HG02973 (cell line): Measurements from ENCODE around the gene PKD1L1.
"Not testable (repeated sequence)": the region's sequence is repeated elsewhere in the genome, so short reads cannot be mapped to it uniquely, and the experiment has no call there.

Source experiments
- ATAC-seq: cut with Tn5 transposase; IDR thresholded peaks from one replicate; pipeline ENCODE4 v1.9.1; 2021; ENCODE audit warnings: moderate library complexity; ENCODE audit not compliant: unreplicated experiment

The PKD1L1 gene, protein sequence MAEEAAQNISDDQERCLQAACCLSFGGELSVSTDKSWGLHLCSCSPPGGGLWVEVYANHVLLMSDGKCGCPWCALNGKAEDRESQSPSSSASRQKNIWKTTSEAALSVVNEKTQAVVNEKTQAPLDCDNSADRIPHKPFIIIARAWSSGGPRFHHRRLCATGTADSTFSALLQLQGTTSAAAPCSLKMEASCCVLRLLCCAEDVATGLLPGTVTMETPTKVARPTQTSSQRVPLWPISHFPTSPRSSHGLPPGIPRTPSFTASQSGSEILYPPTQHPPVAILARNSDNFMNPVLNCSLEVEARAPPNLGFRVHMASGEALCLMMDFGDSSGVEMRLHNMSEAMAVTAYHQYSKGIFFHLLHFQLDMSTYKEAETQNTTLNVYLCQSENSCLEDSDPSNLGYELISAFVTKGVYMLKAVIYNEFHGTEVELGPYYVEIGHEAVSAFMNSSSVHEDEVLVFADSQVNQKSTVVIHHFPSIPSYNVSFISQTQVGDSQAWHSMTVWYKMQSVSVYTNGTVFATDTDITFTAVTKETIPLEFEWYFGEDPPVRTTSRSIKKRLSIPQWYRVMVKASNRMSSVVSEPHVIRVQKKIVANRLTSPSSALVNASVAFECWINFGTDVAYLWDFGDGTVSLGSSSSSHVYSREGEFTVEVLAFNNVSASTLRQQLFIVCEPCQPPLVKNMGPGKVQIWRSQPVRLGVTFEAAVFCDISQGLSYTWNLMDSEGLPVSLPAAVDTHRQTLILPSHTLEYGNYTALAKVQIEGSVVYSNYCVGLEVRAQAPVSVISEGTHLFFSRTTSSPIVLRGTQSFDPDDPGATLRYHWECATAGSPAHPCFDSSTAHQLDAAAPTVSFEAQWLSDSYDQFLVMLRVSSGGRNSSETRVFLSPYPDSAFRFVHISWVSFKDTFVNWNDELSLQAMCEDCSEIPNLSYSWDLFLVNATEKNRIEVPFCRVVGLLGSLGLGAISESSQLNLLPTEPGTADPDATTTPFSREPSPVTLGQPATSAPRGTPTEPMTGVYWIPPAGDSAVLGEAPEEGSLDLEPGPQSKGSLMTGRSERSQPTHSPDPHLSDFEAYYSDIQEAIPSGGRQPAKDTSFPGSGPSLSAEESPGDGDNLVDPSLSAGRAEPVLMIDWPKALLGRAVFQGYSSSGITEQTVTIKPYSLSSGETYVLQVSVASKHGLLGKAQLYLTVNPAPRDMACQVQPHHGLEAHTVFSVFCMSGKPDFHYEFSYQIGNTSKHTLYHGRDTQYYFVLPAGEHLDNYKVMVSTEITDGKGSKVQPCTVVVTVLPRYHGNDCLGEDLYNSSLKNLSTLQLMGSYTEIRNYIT (N-terminal part only)

DNA sequence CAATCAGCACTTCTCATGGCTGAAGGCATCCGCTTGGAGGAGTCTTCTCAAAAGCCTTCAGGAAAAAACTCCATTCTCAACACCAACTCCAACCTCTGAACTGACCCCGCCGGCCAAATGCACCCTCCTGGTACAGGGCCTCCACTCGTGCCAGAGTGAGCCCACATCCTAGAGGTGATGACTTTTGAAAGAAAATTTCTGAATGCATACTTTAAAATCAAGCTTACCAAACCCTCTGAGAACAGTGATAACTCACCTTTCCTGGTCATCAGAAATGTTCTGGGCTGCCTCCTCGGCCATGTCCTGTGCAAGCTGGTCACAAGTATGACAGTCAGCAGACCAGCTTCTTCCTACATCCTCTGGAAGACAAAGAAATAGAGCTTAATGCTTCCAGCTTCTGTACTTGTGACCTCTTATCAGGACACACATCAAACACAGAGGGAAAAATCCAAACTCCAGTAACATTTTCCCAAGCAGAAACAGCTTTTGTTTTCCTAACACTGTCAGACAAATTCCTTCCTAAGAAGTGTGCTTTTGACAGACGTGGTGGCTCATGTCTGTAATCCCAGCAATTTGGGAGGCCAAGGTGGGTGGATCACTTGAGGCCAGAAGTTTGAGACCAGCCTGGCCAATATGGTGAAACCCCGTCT, at the start of gene PKD1L1:
Gene PKD1L1 (minus strand): TSS at position 326 of the 650 bp plus-strand sequence. CDS start 26 bp downstream, at position 300.
- ATAC-seq = no peak

DNA sequence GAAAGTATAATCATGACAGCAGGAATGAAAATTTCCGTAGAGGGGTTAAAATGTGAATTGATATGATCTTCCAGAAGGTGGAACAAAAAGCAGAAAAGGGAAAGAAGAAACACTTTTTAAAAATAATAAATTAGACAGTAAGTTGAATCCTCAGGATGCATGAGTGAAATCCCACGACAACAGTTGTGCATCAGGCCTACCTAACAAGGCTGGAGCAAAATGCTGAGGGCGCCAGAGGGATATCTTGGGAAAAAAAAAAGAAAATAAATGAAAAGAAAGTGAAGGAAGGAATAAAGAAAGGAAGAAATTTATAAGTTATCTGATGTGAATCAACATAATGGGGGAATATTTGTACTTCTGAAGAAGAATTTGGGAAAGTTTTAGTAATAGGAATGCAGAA, 44.2 kb upstream of the PKD1L1 start:
- ATAC-seq = no peak

DNA sequence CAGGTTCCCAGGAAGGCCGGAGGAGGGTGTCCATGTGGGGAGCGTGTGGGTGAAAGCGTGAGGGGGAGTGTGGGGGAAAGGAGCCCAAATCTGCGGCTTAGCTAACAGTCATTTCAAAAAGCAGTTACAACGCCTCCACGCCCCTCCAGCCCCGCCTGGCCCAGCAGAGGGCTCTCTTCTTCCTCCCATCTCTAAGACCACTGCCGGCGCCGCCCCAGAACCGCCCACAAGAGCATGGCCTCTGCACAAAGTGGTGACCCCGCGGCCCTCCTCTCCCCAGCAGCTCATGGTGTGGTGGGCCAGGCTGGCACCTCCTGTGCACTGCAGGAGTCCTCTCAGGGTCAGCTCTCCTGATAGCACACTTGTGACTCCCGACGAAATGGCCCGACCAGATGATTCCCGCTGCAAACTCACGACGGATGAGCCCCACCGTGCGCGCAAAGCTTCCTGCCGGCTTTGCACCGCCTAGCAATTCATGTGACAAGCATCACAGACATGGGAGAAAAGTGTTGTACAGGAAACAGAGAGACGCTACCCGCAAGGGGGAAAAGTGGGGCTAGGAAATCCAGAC, 43.6 kb upstream of the PKD1L1 start:
- peak; percentile 99 for ATAC-seq

DNA sequence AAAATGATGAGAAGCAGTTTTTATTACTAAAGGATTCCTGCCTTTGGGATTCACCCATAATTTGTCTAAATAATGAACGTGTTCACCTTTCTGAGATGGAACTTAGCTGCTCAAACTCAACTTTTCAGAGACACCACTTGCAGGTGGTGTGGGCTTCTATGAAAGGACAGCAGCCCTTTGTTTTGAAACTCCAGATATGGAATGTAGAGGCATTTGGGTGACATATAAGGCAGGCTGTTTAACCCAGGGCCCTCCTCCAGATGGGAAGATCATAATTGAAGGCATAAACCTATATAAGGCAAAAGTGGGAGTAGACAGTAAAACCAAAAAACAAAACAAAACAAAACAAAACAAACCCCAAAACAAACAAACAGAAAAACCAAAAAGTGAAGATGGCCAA, 43.0 kb upstream of the PKD1L1 start:
- peak; percentile 5 for ATAC-seq

DNA sequence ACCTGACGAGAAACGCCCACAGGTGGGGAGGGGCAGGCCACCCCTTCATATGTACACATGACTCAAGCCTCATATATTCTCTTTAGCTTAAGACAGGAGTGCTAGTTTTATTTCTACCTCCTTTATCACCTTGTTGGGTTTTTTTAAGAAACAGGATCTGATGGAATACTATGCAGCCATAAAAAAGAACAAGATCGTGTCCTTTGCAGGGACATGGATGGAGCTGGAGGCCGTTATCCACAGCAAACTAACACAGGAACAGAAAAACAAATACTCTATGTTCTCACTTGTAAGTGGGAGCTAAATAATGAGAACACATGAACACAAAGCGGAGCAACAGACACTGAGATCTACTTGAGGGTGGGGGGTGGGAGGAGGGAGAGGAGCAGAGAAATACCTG, 42.3 kb upstream of the PKD1L1 start:
- ATAC-seq = no peak

DNA sequence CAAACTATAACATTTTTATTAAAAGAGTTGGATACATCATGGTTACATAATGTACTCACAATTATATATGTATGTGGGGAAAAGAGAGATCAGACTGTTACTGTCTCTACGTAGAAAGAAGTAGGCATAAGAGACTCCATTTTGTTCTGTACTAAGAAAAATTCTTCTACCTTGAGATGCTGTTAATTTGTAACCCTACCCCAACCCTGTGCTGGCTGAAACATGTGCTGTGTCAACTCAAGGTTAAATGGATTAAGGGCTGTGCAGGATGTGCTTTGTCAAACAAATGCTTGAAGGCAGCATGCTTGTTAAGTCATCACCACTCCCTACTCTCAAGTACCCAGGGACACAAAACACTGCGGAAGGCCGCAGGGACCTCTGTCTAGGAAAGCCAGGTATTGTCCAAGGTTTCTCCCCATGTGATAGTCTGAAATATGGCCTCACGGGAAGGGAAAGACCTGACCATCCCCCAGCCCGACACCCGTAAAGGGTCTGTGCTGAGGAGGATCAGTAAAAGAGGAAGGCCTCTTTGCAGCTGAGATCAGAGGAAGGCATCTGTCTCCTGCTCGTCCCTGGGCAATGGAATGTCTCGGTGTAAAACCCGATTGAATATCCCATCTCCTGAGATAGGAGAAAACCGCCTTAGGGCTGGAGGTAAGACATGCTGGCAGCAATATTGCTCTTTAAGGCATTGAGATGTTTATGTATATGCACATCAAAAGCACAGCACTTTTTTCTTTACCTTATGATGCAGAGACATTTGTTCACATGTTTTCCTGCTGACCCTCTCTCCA, 41.5 kb upstream of the PKD1L1 start:
- not testable (repeated sequence) for ATAC-seq

DNA sequence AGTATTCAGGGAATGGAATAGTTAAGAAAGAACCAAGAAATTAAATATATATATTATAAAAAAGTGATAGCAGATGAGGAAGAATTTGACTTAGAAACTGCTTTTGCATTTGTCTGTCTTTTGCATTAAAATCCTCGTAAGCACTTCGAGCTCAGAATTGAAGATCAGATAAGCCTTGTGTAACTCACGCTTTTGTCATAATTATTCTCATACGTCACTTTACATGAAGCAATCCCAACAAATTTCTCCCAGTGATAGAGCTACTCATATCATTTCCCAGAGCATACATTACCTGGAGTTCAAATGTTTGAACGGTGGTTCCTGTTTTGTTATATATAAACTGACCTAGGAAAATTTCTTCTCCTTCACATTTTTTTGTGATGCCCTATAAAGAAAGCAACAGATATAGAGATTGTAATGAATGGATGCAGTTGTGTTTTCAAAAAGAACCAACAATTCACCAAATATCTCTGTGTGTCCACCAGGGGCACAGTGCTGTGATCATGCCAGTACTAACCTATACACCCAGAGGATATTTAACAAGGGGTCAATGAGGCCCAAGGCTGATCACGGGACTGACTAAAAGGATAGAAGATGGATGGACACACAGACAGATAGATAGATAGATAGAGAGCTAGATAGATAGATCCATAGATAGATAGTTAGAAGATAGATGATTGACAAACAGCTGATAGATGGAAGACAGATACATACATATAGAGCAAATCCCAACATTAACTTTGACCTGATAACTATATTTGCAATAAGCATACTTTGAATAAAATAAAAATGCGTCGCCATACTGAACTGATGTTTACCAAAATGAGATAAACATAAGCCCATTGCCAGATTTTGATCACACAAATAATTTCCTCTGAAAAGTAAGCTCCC, 40.5 kb upstream of the PKD1L1 start:
- ATAC-seq = no peak

DNA sequence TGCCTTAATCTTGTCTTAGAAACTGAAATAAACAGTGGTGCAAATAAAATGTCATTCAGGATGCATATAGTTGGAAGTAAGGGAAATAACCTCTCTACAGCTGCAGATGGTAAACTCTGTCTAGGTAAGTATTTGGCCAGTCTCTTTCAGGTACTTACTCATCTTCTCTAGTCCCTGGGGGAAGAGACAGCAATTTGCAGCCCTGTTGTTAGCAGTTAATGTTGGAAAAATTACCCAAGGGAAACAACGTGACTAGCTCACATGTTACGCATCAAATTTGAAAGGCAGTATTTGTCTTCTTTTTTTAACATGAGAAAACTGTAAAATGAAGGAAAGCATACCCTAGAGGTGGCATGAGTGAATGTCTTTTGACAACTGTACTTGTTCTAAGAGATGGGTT, 34.3 kb upstream of the PKD1L1 start:
- ATAC-seq = no peak

DNA sequence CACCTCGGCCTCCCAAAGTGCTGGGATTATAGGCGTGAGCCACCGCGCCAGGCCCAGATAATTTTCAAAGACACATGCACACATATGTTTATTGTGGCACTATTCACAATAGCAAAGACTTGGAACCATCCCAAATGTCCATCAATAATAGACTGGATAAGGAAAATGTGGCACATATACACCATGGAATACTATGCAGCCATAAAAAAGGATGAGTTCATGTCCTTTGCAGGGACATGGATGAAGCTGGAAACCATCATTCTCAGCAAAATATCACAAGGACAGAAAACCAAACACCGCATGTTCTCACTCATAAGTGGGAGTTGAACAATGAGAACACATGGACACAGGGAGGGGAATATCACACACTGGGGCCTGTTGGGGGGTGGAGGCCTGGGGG, 32.4 kb upstream of the PKD1L1 start:
- ATAC-seq = not testable (repeated sequence)

DNA sequence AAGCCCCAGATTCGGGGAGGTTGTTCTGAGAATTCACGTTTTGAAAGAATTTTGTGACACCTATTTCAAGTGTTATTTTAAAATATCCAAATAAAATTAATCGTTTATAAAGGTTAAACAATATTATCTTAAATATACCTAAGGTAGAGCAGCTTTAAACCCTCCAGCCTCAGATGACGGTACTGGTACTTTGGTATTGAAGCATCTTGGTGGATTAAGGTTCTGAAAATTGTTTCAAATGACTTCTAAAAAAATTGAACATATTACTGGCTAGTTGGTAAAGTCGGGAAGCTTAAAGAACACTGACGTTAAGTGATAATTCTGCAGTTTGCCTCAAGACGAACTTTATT, 31.5 kb upstream of the PKD1L1 start:
- ATAC-seq = no peak

DNA sequence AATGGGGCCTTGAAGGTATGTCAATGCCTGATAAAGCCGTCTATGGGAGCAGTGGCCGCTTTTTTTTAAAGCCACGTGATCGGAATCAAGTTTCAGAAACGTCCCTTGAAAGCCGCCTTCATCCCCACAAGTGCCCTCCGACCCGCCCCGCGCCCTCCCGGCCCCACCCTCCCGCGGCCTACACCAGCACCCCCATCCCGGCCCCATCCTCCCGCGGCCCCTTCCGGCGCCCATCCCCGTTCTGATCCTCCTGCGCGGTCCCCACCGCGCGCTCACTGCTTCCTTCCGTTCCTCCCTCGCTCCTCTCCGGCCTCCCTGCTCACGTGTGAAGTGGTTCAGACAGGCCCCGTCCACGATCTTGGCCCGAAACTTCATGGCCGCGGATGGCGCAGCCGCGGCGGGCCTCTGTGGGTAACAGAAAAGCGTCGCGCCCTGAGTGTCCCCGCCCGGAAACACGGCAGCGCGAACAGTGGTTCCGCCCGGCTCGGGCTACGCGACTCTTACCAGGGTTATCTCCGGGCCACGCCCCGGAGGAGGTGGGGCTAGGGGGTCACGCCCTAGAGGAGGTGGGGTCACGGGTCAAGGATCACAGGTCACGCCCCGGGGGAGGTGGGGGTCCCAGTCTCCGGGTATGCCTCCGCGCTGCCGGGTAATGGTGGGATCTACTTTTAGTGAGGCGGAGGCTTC, 31.0 kb upstream of the PKD1L1 start, which contains the start of gene HUS1:
Gene HUS1 (minus strand): TSS at position 471 of the 687 bp plus-strand sequence. CDS start 96 bp downstream, at position 375.
- peak; percentile 99 for ATAC-seq

DNA sequence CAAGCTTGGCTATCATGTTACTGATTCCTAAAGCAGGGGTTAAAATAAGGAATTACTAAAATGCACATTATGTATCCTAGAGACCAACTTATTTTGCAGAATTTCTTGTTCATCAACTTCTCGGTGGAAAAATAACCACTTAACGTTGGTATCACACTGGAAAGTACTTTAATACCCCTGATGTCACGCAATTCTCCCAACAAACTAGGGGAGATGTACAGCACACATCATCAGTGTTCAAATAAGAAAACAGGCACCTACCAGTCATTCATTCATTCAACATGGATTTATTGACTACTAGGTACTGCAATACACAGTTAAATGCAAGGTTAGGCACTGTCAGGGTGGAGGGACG, 30.5 kb upstream of the PKD1L1 start:
- no peak for ATAC-seq

DNA sequence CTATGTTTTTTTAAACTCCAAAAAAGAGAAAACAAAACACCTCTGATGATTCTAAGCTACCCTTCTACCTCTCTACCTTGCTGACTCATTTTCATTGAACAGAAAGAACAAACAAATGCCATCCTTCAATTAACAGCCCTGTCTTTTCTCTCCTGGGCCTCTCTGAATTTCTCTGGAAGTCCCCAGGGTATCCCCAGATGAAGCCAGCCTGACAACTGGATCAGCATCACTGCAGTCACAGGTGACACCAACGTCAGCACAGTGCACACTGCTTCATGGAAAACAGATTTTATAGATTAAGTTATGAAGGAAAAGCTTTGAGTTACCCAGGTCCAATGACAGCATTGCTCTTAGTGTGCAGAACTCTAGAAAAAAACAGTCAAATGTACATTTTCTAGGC, 25.5 kb upstream of the PKD1L1 start:
- no peak for ATAC-seq

DNA sequence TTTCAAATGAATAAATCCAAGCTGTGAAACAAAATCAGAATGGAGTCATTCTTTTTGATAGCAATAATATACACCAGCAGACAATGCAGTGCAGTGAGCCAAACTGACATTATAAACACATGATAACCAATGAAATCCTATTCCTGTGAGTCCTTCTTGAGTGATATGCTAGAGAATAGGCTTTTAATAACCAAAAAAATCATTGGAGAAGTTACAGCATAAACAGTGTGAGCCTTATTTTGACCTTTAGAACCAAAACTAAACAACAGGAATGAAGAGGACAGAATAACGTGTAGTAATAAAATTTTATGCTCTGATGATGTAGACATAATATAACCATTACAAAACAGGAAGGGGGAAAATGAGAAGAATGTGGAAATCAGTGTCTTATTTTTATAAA, 22.5 kb upstream of the PKD1L1 start:
- no peak for ATAC-seq

DNA sequence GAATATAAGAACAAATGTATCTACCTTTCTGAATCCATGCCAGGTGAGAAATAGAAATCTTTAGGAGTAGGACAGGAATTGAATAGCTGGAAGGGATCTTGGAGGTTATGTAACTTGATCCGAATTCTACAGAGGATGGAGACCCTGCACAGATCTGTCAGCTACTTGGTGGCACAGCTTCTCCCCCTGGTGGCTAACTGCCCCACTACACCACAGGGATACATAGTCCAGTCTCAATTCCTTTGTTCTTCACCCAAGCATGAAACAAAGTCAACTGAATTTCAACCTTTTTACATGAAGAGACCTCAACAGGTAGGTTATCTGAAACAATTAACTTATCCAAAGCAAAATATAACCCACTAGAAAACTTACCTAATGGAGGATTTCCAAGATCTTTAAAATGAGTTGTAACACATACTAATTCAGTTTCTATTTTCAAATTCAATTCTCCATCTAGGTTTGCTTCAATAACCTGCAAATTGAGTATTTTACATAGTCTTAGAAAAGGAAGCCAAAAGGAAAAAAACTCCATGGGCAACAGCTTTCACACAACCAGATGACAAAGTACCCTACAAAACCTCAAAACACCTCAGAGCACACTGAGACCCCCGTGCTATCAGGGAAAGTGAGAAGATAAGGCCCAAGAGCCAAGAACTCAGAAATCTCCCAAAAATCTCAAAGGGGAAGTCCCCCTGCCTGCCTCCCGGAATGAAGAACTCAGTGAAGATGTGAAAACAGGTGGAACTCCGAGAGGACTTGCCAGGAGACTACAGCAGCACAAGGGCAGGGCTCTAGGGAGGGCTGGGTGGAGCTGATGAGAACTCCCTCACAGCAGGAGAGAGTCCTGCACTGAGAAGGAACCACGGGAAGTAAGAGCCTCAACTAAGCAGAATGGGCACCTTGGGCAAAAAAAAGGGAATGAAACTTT, 20.8 kb upstream of the PKD1L1 start:
- ATAC-seq = peak; percentile 76

DNA sequence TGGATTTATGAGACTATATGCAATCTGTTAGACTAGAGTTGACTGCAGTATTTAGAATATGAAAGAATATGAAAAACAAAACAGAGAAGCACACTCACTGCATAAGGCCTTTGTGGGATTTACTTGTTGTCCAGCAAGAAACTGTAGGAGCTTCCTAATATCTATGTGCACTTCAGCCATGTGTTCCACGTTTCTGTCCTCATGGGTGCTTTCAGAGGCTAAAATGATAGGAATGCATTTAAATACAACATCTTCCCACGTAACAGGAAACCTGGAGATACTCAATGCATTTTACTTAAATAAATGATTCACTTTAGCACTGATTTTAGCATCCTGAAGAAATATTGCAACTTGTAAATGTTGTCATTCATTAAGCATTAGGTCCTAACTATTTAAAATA, 19.4 kb upstream of the PKD1L1 start:
- ATAC-seq = no peak

DNA sequence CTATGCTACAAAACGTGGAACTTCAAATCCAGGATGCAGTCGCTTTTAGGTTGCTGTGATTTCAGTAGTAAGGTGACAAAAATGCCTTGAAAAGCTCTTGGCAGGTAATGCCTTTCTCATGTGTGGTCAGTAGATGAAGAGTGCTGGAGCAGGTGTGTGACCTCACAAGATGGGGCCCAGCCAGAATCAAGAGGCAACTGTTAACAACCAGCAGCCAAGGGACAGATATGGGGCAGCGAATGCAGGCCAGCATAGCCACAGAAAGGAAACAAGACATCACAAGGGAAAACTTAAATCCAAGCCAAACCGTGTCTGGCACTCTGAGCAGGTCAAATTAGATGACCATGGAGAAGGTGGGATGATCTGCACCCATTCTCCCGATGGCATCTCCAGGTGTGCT, 18.9 kb upstream of the PKD1L1 start:
- ATAC-seq = no peak
